DMS53 (cell line): Measurements from ENCODE around the gene SRGAP2B.
"Not testable (repeated sequence)": the region's sequence is repeated elsewhere in the genome, so short reads cannot be mapped to it uniquely, and the experiment has no call there.

Source experiments
- DNase-seq: peaks from one replicate; lab custom pipeline; 2025; lab: John Stamatoyannopoulos, UW

Gene SRGAP2B

DNA sequence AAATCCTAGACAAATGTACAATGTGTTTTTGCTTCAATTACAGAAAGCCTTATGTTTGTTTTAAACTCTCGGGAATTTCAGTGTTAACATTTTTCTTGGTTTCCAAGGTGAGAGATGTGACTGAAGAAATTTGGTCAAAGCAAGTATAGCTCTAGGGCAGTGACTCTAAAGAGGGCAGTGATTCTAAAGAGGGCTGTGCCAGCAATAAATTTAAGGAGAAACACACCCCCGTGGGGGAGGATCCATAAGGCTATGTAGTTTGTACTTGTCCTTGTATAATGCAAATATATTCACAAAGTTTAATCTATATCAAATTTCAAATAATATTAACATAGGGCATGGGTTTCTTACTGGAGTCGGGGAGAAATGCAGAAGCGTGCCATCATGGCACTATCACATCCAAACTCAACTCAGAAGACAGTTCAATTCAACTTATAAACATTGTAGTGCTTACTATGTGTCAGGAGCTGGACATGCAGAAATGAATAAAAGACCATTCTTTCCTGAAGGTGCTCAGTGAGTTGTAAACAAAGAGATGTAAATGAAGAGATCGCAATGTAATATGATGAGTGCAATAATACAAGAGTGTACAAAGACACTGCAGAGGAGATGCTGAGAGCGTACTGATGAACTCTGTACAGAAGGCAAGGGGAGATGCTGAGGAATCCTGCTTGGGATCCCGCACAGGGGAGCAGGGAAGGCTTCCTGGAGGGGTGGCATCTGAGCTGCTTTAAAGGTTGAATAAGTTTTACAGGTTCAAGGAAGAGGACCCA, 12.5 kb downstream of the SRGAP2B start:
- not testable (repeated sequence) for DNase-seq

GRCh38 chr1:145080193-145080592, 14.9 kb downstream of the SRGAP2B start:
- DNase-seq = not testable (repeated sequence)

DNA sequence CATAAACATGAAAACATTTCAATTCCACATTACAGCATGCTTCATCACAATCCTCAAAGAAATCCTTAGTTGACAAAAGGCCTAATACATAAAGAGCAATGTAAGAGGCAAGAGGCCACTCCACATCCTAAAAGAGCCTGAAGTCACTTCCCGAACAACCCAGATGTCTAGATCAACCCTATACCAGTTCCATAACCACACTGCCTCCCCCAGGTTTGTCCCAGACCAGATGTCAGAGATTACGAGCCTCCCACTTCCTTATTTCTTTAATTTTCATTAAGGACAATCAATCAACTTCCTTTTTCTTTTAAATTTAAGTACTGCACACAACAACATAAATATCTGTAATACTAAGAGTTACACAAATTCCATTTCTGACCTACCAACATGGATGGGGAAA, 15.4 kb downstream of the SRGAP2B start:
- not testable (repeated sequence) for DNase-seq

GRCh38 chr1:145078787-145079370, 16.2 kb downstream of the SRGAP2B start:
- not testable (repeated sequence) for DNase-seq

GRCh38 chr1:145077872-145078786, 17.0 kb downstream of the SRGAP2B start:
- not testable (repeated sequence) for DNase-seq

DNA sequence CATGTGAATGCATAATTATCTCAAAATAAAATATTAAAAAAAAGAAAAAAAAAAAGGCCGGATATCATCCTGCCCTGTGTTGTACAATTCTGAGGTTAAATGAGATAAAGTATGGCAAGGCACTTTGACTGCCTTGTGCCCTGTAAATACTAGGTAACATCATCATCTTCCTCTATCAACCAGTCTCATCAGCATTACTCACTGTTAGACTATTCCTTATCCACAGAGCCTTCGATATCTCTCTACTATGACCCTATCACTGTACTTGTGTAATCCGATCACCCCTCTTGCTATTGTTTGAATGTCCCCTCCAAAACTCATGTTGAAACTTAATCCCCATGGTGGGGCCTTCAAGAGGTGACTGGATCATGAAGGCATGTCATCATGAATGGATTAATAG, 18.3 kb downstream of the SRGAP2B start:
- not testable (repeated sequence) for DNase-seq

DNA sequence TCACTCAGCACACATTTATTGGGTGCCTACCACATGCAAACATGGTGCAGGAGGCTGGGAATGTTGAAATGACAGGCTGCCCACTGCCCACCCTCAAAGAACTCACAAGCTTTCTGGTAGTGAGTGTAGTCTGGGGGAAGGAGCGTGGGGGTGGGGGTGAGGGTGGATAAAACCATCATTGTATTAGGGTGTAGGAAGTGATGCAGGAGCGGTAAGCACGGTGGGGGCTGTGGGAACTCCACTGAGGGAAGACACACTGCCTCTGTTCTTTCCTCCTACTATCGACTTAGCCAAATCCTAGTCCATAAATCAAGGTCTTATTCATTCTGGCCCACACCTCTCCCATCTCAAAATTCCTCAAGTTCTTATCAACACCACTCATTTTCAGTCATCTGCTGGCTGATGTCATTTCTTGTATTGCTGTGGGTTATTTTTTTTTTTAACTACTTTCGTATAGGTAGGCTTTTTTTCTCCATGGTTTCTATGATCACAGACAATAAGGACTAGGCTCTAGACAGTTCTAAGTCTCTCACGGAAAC, 21.0 kb downstream of the SRGAP2B start:
- not testable (repeated sequence) for DNase-seq

DNA sequence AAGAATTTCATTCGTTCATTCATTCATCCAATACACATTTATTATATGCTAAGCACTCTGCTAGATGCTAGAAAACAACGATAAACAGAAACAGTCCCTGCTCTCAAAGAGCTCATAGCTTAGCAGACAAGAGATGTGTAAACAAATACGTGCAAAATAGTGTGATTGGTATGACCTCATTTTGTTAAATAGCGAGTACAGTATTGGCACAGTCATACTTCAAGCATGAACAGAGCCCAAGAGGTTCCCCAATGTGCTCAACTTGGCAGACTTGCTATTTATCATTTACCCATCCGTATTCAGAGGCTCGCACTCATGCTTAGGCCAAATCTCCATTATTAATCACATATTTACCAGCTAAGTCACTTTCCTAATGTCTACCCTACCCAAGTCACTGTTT, 23.6 kb downstream of the SRGAP2B start:
- not testable (repeated sequence) for DNase-seq

GRCh38 chr1:145066486-145066885, 28.6 kb downstream of the SRGAP2B start:
- not testable (repeated sequence) for DNase-seq

- not testable (repeated sequence) for DNase-seq
Observed at GRCh38 chr1:145065194-145065826, 29.8 kb downstream of the SRGAP2B start.

GRCh38 chr1:145063941-145064648, 31.0 kb downstream of the SRGAP2B start:
- DNase-seq = not testable (repeated sequence)

DNA sequence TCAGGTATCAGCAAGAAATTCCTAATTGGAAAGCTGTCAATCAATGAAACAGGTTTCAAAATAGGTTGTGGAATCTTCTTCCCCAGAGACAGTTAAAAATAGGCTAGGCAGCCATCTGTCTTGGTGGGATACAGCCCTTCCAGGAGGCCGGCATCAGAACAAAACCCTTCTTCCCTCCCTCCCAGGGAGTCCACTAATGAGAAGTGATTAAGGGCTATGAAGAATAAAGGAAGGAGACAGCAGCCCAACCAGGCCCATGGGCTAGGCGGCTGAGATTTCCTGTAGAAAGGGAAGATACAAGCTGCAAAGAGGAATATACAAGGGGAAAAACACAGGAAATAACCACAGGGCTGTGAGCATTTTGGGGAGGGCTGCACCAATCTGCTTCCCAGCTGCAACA, 31.8 kb downstream of the SRGAP2B start:
- not testable (repeated sequence) for DNase-seq

GRCh38 chr1:145058184-145058583, 36.9 kb downstream of the SRGAP2B start:
- DNase-seq = not testable (repeated sequence)

- DNase-seq = not testable (repeated sequence)
Observed at GRCh38 chr1:145055217-145055760, 39.8 kb downstream of the SRGAP2B start.

DNA sequence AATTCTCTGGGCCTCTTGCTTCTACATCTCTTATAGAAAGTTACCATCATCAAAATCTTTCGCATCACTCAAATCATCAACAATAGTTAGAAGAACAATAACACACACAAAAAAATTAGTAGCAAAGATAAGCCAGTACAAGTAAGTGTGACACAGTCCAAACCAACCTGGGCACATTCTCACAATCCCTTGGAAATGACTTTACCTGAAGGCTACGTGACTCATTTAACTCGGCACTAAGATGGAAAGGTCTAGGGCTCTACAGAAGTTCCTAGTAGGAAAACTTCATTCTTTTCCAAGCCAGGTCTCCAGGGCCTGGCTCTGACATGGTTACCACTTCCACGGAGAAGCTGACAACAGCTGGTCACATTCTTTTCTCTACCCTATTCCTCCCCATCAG, 41.7 kb downstream of the SRGAP2B start:
- DNase-seq = not testable (repeated sequence)

- DNase-seq = not testable (repeated sequence)
Observed at GRCh38 chr1:145052019-145052776, 42.9 kb downstream of the SRGAP2B start.

DNA sequence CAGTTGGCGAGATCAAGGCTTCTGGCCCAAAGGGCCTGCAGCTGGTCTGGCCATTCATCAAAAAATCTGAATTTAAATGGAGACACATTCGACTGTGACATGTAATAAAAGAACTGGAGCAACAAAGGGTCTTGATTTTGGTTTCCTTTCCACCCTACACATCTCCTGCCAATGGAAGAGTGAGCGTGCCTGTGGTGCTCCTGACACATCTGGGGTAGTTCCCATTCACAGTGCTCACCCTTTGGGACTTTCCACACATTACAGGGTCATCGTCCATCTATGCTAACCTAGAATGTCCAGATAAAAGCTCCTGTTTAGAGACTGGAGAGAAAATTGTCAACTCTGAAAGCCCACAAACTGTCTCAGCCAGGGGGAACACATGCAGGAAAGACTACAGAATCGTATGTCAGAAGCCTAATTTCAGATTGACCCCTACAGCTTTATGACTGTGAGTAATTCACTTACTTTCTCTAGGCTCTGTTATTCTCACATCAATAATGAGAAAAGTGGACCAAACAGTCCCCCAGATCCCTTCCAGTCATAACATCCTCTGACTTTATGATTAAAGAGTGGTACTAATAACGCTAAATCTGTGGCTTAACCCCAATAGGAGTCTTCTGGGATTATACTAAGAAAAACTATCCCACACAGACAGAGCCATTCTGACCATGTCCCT, 46.8 kb downstream of the SRGAP2B start:
- DNase-seq = not testable (repeated sequence)

DNA sequence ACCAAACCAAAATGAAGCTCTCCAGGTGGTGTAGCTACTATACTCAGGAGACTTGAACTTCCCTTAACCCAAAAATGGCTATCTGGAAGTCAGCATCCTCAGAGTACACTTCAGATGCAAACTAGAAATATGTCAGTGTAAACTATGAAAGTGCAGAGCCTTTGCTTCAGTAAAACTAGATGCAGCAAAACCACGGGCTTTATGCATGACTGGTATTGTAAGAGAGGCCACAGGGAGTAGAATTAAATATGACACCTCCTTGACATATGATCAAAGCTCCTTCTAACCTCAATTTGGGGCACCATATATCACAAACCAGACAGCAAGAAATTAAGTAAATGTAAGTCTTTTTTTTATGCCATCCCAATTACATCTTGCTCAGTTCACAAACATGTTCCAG, 47.6 kb downstream of the SRGAP2B start:
- DNase-seq = not testable (repeated sequence)

- not testable (repeated sequence) for DNase-seq
Observed at GRCh38 chr1:145045571-145046273, 49.4 kb downstream of the SRGAP2B start.
